GM10266 (cell line): Measurements from ENCODE around the gene PPP4R4.

Experiments used
- DNase-seq: peaks from one replicate; pipeline ENCODE4 v3.0.0; 2012; ENCODE audit errors: extremely low spot score
- TF ChIP-seq, protein P1 (sequence below): IDR thresholded peaks from 2 replicates; pipeline ENCODE4 v1.5.1; 2012; ENCODE audit warnings: mild to moderate bottlenecking, low read depth; ENCODE audit not compliant: control insufficient read depth, insufficient read depth; ENCODE audit errors: missing control alignments

PPP4R4 gene, protein sequence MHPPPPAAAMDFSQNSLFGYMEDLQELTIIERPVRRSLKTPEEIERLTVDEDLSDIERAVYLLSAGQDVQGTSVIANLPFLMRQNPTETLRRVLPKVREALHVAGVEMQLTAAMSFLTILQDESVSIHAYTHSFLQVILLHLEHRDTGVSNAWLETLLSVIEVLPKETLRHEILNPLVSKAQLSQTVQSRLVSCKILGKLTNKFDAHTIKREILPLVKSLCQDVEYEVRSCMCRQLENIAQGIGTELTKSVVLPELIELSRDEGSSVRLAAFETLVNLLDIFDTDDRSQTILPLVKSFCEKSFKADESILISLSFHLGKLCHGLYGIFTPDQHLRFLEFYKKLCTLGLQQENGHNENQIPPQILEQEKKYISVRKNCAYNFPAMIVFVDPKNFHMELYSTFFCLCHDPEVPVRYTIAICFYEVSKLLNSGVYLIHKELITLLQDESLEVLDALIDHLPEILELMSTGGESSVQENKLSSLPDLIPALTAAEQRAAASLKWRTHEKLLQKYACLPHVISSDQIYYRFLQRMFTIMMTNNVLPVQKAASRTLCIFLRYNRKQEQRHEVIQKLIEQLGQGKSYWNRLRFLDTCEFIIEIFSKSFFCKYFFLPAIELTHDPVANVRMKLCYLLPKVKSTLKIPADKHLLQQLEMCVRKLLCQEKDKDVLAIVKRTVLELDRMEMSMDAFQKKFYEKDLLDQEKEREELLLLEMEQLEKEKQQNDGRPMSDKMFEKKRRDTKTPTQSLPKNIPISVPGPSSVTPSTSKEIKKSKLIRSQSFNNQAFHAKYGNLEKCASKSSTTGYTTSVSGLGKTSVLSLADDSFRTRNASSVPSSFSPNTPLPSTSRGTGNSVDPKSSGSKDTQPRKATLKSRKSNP

DNA sequence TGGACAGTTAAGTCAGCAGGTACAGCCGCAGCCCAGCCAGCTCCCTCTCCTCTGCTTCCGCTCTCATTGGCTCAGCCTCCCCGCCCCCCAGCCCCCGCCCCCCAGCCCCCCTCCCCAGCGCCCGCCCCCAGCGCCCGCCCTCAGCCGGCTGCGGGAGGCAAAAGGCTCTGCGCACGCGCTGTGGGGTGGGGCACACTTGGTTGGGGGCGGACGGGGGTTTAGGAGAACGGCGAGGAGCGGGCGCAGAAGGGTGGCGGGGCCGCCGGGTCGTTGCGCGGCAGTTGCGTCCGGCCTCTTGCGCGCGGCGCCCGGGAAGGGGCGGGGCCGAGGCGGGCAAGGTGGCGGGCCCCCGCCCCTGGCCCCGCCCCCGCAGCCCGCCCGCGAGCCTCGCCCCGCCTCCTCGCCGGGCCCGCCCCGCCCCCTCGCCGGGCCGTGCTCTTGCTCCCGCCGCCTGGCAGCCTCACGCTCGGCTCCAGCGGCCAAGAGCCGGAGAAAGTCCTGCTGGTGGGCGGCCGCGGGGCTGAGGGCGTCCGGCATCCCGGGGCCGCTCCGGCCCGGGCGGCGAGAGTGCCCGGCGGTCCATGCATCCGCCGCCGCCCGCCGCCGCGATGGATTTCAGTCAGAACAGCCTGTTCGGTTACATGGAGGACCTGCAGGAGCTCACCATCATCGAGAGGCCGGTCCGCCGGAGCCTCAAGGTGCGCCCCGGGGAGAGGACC lies at the start of gene PPP4R4:
PPP4R4 (plus strand) TSS at position 438 of the 719 bp plus-strand sequence; CDS start at position 582, 144 bp downstream.
- TF ChIP-seq, protein P1, sequence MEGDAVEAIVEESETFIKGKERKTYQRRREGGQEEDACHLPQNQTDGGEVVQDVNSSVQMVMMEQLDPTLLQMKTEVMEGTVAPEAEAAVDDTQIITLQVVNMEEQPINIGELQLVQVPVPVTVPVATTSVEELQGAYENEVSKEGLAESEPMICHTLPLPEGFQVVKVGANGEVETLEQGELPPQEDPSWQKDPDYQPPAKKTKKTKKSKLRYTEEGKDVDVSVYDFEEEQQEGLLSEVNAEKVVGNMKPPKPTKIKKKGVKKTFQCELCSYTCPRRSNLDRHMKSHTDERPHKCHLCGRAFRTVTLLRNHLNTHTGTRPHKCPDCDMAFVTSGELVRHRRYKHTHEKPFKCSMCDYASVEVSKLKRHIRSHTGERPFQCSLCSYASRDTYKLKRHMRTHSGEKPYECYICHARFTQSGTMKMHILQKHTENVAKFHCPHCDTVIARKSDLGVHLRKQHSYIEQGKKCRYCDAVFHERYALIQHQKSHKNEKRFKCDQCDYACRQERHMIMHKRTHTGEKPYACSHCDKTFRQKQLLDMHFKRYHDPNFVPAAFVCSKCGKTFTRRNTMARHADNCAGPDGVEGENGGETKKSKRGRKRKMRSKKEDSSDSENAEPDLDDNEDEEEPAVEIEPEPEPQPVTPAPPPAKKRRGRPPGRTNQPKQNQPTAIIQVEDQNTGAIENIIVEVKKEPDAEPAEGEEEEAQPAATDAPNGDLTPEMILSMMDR: no peak
- peak; percentile 93 for DNase-seq

DNA sequence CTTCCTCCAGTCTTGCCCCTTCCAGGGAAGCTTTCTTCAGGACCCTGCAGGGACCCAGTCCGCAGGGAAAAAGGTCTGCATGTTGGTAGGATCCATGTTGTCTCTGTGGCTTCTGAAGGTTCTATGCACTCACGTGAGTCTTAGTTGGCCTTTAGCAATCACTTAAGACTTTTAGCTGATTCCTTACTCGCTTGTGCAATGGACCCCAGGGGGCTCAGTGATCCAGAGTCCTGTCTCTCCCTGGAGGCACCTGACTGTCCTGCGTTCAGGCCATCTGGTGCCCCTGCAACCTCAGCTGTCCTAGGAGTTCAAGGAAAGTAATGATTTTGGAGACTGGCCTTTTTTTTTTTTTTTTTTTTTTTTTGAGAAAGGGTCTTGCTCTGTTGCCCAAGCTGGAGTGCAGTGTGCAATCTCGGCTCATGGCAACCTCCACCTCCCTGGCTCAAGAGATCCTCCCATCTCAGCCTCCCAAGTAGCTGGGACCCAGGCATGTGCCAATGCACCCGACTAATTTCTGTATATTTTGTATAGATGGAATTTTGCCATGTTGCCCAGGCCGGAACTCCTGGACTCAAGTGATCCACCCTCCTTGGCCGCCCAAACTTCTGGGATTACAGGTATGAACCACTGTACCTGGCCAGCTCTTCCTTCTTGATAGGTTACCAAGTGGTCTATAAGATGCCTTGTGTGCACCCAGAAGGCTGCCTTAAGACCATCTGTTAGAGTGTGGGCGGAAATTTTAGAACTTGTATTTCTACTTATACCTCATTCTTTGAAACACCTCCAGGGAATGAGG lies 49.3 kb upstream of the PPP4R4 start:
- TF ChIP-seq, protein P1: no peak
- DNase-seq: no peak

DNA sequence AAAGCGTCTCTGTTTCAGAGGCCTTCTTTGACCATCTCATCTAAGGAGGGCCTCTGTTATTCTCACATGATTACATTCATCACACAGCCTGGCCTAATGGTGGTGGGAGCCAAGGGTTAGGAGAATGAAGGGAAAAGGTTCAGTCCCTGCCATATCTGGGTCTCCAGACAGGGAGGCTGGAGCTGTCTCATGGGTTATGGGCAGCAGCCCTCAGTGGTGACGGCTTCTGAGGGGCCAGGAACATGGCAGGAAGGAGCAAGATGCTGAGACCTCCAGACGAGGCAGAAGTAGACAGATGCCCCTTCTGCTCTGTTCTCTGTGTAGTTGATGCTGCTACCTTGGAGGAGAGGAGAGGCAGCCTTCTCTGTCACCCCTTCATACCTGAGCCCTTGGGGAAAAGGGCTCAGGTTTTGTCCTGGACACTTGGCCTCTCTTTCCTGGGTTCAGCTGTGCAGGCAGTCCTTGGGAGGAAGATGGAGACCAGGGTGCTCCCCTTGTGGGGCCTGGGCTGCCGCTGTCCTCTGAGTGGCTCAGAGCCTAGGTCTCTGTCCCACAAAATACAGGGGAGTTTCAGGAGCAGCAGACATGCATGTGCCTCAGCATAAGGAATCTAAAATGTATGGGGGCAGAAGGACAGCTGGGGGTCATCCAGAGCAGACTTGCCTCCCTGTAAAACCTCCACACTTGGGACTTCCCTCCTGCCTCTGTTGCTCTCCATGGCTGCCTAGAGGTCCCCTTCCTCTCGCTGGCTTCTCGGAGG lies 48.3 kb upstream of the PPP4R4 start:
- TF ChIP-seq, protein P1: no peak
- DNase-seq: no peak

DNA sequence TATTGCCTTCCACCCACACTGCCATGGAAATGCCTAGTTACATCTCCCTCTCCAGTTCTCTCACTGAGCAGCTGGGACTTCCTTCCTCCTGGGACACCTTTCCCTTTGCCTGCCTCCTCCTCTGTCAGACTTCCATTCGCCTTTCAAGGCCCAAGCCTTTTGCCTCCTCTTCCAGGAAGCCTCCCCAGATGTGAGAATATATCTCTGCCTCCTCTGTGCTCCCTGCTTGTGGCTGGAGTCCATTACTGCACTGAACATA lies 47.8 kb upstream of the PPP4R4 start:
- DNase-seq: no peak
- TF ChIP-seq, protein P1: no peak

DNA sequence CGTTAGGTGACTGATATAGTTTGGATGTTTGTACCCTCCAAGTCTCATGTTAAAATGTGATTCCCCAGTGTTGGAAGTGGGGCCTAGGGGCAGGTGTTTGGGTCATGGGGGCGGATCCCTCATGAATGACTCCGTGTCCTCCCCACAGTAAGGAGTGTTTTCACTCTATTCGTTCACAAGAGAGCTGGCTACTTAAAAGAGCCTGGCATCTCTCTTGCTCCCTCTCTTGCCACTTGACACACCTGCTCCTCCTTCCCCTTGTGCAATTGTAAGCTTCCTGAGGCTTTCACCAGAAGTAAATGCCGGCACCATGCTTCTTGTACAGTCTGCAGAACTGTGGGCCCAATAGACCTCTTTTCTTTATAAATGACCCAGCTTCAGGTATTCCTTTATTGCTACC lies 47.3 kb upstream of the PPP4R4 start:
- TF ChIP-seq, protein P1: no peak
- DNase-seq: no peak

DNA sequence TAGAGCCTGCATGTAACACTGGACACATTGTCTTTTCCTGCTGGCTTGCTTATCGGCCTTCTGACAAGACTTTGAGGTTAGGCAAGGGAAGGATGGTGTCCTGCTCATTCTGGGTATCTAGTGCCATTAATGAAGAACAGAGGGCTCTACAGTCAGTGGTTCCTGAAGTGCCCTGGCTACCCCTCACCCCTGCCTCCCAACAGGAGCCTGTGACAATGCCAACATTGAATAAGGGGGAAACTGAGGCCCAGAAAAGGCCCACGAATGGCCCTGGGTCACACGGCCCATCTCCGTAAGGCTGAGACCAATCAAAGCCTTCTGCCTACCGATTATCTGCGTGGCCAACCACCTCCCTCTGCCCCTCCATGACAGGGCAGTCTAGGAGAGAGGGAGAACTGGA lies 46.8 kb upstream of the PPP4R4 start:
- DNase-seq: no peak
- TF ChIP-seq, protein P1: no peak
